Renal pelvis (tissue), 4 donors: Measurements from ENCODE around the gene AFAP1L2. TPM values are rescaled to one million over a fixed set of nuclear protein-coding genes. Genes with fewer than 3 reads are reported as not detected.

Experiments
- DNase-seq: peaks from one replicate; pipeline ENCODE4 v3.0.0-alpha.2; 2013
- polyA plus RNA-seq, 3 donors: library from polyadenylated mRNA; unstranded; fragments of 120-200 nt; gene quantifications; one replicate each; pipeline ENCODE4 v1.2.1, GENCODE V29; 2013; ENCODE audit not compliant: insufficient read length in 3 of 3

Gene AFAP1L2
- polyA plus RNA-seq, 3 donors, result 40.1 to 45.6 (median 42.1) TPM

GRCh38 chr10:114392112-114392835, 12.0 kb downstream of the AFAP1L2 start:
- DNase-seq, result no peak

- DNase-seq, result no peak
Observed at GRCh38 chr10:114391599-114391998, 12.7 kb downstream of the AFAP1L2 start.

DNA sequence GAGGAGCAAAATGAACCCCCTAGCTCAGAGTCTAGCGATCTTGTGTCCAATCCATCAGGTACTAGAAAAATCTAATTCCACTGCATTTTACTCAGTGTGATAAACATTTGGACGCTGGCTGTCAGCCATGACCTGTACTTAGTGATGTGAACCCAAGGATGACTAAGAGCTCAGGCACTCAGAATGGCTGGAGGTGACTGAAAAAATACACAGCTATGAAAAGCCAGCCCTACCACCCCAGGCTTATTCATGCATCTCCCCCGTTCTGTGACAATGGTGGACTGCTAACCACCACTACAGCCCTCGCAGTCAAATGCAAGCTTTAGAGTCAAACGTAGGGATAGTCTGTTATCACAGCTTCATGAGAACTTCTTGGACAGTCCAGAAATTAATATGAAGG, 14.9 kb downstream of the AFAP1L2 start:
- no peak for DNase-seq

DNA sequence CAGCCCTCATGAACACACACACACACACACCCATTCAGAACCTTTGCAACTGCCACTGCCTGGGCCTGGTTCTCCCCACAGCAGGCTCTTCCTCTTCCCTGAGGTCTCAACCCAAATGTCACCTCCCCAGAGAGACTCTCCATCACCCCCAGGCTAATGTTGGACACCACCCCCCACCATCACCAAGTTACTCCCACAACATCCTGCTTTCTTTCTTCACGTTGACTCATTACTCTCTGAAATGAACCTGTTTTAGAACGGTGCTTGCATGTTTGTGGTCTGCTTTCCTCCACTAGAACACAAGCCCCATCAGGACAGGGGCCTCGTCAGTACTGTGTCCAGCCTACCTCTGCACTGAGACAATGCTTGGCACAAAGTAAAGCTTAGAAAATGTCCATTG, 16.0 kb downstream of the AFAP1L2 start:
- DNase-seq, result no peak

DNA sequence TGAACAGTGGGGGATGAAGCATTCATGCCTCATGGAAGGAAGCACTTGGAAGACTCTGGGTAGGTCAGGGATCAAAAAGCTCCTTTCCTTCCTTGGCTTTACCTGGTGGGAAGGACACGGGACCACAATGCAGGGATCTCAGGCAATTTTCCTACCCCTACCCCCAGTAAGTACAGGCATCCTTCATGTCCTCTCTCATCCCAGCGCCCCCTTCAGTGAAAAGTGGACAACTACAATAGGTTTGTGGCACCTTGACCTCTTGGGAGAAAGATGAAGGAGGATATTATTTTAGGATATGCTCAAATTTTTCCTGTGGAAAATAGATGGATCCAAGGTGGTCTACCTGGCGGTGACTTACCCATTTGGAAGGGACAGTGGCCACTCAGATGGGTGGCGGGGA, 16.5 kb downstream of the AFAP1L2 start:
- no peak for DNase-seq

GRCh38 chr10:114386452-114386851, 17.9 kb downstream of the AFAP1L2 start:
- DNase-seq, result no peak

GRCh38 chr10:114385557-114385956, 18.7 kb downstream of the AFAP1L2 start:
- DNase-seq, result no peak

DNA sequence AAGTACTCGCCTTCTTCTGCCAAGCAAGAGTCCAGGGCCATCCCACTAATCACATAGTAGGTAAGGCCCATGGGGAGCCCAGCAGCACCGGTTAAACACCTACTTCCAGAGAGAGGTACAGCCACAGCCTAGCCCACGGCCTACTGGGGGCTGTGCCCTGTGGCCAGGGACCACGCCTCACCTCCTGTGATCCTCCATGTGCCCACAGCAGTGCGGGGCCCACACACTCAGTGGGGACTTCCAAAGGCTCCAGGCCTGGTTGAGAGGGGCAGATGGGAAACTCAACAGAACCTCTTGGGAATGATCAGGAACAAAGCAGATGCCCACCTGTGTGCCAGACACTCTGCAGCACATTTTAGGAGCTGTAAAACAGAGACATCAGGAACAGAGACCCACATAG, 19.7 kb downstream of the AFAP1L2 start:
- DNase-seq, result no peak

DNA sequence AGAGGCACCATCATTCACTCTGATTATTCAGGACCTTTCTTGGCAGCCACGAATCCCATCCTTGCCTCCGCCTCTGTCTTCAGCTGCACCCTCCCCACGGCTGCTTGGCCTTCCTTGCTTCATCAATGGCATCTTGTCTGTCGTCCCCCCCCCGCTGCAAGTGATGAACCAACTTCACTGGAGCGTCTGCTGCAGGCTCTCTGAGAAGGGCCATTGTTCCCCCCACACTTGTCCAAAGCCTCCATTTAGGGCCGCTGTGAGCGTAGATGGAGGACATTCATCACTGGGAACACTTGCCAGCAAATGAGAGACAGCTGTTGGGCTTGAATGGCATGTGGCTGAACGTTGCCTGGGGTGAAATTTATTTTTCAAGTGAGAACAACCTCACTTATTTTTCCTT, 20.1 kb downstream of the AFAP1L2 start:
- DNase-seq, result no peak

GRCh38 chr10:114380797-114381196, 23.5 kb downstream of the AFAP1L2 start:
- DNase-seq, result no peak

- DNase-seq, result no peak
Observed at GRCh38 chr10:114380060-114380459, 24.2 kb downstream of the AFAP1L2 start.

DNA sequence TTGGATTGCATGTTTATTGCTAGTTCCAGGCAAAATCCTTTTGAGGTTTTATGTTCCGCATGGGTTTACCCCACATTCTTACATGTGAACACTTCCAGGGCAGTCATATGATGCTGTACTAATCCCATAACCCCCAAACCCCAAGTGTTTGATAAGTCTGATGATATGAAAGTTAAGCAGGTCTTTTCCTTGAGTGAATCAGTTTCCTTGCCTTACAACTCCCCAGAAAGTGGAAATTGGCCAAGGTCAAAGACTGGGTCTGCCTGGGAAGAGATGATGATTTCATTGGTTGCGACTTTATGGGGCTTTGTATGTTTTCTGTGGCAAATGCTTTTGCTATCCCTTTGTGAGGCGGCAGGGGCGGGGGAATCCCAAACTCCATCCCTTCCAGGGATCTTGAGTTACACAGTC, 24.7 kb downstream of the AFAP1L2 start:
- no peak for DNase-seq

DNA sequence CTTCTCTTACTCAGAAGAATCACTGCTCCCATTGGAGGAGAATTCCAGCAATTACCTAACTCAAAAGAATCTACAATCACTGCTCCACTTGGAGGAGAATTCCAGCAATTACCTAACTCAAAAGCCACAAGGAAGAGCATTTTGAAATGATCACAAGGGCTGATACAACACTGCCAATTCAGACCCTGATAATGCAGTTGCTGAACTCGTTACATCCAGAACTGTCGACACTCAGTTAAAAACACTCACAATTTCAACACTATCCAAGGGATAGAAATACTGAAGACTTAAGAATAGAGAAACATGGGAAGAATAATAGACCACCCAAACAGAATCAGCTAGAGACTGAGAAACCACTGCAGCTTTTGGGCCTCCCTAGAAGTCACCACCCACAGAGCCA, 27.8 kb downstream of the AFAP1L2 start:
- DNase-seq, result no peak

DNA sequence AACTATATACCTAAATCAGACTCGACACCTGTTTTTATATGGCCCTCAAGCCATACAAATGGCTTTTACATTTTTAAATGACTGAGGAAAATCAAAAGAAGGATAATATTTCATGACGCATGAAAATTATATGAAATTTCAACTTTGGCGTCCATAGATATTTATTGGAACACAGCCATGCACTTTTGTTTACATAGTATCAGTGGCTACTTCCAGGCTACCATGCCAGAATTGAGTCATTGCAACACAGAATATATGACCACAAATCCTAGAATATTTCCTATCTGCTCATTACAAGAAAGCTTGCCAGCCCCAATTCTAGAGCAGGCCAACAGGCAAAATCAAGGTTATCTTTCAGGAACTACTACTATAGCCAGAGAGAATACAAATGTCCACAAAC, 29.3 kb downstream of the AFAP1L2 start:
- DNase-seq, result no peak

DNA sequence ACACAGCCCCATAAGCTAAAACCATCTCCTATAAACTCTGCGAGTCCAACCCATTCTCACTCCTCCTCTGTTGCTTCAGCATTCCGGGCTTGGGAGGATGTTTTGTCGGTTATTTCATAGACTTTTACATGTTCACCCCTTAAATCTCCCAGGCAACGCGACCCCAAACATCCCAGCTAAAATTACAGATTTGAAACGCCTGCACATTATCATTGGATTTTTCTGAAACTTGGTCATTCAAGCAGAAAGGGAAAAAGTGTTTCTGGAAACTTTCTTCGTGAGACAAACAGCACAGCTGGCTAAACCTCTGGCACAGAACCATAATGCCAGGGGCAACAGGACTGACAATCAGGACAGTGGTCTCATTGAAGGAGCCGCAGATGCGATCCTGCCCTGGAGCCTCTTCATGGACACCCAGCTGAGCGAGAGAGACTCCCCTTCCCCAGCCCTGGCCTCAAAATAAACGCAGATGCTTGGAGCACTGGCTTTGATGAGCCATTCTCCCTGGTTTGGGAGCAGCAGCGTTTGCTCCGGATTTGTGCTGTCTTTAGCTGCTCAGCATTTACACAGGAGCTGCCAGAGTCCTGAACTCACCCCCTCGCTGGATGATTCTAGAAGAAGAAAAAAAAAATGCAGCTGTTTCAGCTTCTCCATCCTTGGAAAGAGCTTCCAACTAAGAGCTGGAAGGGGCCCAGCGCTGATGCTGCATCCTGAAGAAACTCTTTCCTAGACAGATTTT, 30.1 kb downstream of the AFAP1L2 start:
- DNase-seq, result peak; percentile 60

DNA sequence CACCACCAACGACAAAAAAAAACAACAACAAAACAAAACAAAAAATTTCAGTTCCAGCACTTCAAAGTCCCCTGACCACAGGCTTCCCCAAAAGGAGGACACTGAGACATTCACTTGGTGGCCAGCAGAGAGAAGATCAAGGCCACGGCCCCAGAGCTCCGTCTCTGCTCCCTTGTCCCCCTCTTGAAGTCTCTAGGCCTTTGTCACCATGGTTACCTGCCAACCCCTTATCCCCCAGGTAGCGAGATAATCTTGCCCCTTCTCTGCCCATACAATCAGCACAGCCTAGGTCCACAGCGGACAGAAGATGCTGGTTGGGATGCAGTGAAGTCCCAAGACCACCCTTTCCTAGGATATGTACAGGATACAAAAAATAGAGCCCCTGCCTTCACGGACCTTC, 30.7 kb downstream of the AFAP1L2 start:
- DNase-seq, result no peak

DNA sequence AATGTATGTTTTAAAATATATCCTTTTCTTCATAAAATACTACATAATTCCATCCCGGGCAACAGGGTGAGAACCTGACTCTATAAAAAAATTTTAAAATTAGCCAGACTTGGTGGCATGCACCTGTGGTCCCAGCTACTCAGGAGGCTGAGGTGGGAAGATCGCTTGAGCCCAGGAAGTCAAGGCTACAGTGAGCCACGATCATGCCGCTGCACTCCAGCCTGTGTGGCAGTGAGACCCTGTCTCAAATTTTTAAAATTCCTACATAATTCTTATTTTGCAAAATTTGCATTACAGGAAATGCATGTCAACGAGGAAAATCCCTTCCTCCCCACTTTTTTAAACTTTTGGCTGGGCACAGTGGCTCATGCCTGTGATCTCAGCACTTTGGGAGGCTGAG, 31.3 kb downstream of the AFAP1L2 start:
- DNase-seq, result no peak

- no peak for DNase-seq
Observed at GRCh38 chr10:114372179-114372578, 32.1 kb downstream of the AFAP1L2 start.

GRCh38 chr10:114370966-114371365, 33.3 kb downstream of the AFAP1L2 start:
- DNase-seq, result no peak

- DNase-seq, result no peak
Observed at GRCh38 chr10:114370199-114370598, 34.1 kb downstream of the AFAP1L2 start.

- no peak for DNase-seq
Observed at GRCh38 chr10:114368057-114368391, 36.3 kb downstream of the AFAP1L2 start.

GRCh38 chr10:114367351-114368056, 36.8 kb downstream of the AFAP1L2 start:
- peak; percentile 89 for DNase-seq

DNA sequence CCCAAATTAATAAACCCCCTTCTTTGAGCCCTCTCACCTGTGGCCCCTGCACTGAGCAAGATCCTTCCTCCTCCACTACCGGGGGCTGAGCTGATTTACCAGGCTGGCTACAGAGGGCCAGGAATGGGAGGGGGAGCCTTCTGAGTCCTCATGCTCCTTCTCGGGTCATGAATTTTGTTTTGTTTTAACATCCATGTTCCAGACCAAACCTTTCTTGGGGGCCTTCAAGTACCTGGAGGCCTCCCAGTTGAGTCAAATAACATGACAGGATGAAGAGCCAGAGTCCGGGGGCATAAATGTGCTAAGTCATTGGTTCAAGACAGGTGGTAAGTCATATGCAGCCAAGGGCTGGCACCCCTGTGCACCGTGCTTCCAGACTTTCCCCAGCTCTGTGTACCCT, 39.6 kb downstream of the AFAP1L2 start:
- DNase-seq, result no peak
